AML-193 (cell line): ENCODE results near the gene CFAP43.
A peak's percentile ranks its signal among the peaks of the same experiment; 100 is the strongest.

Experiments
- DNase-seq, 2 experiments: peaks; one replicate each; lab custom pipeline; 2025; lab: John Stamatoyannopoulos, UW

CFAP43 gene

DNA sequence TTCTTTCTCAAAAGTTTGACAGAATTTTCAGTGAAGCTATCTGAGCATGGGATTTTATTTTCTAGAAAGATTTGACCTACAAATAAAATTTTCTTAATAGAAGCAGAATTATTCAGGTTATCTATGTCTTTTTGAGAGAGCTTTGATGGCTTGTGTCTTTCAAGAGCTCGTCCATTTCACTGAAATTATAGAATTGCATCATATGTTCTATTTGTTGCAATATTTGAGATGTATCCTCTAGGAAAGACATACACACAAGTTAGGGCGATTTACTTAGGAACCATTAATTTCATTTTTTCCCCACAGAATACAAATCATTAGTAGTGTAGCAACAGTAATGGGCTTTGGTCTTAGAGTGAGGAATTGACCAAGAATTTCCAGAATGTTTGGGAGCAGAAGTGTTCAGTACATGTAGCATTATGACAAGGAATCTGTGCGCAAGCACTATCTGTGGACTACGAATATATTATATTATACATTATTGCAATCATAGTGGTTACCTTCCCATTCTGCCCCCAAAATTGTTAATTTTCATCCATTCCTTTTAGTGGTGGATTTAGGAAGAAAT, 133.7 kb downstream of the CFAP43 start:
- DNase-seq: no peak

DNA sequence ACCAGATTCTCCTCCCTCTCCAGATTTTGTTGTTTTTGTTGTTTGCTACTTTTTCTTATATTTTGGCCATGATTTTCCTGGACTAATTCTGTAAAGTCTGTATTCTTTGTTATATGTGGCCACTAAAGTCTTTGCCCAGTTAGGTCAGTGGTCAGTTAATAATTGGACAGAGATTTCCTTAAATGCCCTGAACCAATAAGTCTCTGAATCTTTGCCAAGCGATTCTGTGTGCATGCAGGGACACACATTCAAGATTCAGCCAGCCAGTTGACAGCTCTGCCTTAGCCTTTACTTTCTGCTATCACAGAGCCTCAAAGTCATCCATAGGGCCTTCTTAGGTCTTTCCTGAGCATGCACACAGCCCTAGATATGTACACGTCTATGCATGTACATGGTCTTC, 135.5 kb downstream of the CFAP43 start:
- DNase-seq: no peak

GRCh38 chr10:104092749-104093148, 139.4 kb downstream of the CFAP43 start:
- no peak for DNase-seq

DNA sequence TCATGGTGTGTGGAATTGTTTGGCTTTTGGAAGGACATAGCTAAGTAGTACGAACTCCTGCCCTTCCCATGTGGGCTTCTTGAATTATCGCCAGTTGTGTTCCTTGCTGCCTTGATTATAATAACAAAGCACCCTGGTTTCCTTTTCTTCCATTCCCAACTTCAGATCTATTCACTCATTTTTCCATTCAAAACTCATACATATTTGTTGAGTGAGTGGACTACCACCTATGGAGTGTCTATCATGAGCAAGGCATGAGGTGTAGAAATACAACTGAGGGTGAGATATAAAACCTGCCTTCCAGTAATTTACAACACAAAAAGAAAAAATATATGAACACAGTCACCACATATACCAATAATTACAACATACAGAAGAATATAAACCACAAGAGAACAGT, 141.6 kb downstream of the CFAP43 start:
- DNase-seq: no peak

DNA sequence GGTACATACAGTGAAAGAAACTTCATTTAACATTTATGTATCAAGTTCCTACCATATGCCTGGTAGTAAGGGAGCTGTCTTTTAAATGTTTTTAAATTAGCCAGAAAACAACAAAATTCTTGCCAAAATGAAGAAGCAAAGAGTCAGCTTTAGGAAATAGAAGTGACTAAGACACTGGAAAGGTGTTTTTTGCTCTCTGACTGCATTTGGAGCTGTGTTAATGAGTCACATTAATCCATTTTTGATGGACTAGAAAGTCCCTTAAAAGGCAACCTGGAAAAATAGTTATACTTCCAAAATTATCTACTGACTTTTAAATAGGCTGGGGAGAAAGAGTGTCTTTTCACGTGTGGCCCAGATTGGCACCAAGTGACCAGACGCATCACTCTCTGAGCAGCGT, 142.5 kb downstream of the CFAP43 start:
- DNase-seq: no peak

DNA sequence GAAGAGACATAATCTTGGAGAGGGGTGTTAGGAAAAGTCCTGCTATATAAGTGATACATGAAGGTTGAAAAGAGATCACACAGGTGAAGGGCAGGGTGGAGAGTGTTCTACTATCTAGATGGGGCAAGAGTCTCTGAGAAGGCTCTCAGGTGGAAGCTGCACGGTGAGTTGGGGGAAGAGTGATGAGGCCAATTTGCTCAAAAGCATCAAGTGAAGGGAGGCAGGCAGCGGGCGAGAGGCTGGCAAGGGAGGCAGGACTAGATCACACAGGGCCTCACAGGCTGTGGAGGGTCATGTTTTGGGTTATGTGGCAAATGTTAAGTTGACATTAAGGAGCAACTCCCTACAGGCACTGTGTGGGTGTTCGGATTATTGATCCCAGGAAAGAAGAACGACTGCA, 143.9 kb downstream of the CFAP43 start:
- DNase-seq: no peak

GRCh38 chr10:104085801-104086400, 146.3 kb downstream of the CFAP43 start, which contains the start of gene COL17A1:
COL17A1 (minus strand) TSS chr10:104085880; CDS start chr10:104080673, 5,207 bp downstream.
- DNase-seq: no peak

DNA sequence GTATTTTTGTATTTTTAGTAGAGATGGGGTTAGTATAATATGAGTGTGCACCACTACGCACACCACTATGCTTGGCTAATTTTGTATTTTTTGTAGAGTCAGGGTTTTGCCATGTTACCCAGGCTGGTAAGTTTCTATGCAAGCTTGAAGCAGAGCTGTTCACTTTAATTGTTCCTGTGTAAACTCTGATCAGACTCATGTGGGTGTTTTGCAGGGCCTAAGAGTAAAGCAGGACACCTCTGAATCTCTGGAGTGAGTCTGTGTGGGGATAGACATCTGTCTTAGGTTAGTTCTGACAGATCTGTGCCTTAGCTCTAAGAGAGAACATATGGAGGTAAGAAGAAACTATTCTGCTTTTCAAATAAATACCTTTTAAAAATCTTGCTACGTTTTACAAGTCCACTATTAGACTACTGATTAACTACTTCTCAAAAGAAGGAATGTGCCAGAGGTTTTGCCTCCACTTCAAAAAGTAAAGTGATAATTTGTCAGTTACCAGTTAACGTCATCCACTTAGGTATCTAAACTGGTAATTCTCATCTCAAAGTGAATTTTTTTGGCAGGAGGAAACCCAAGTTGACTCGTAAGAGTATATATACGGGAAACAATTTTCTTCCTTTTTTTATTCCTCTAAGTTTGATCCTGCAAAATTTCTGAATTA, 147.6 kb downstream of the CFAP43 start:
- no peak for DNase-seq

DNA sequence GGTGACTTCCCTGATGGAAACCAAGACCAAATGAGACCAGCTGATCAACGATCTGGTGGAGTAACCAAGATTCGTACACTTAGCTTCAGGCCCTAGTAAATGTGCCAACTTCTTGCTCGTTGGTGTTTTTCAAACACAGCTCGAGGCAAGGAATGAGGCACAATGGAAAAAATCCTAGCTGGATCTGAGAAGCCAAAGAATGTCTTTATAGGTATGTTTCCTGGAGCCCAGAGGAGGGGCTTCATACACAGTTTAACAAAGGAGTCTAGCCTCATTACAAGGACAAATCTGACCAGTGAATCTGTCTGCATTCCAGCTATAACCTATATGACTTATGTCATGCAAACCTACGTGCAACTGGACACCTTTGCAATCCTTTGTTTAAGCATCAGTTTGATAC, 150.2 kb downstream of the CFAP43 start:
- DNase-seq: no peak

- peak; percentile 31 to 32 for DNase-seq
Observed at GRCh38 chr10:104080762-104081161, 151.4 kb downstream of the CFAP43 start.
